Activated CD4-positive, alpha-beta T cell treated with anti-CD3 and anti-CD28 coated beads, Interleukin-2, amount 50 U/mL, for 4 hours (primary cell): ENCODE results near the gene ORM2.
"Not testable (repeated sequence)": the region's sequence is repeated elsewhere in the genome, so short reads cannot be mapped to it uniquely, and the experiment has no call there.

Source experiments
- DNase-seq, 2 experiments: peaks; one replicate each; pipeline ENCODE4 v3.0.0-alpha.2; 2020

ORM2 gene

DNA sequence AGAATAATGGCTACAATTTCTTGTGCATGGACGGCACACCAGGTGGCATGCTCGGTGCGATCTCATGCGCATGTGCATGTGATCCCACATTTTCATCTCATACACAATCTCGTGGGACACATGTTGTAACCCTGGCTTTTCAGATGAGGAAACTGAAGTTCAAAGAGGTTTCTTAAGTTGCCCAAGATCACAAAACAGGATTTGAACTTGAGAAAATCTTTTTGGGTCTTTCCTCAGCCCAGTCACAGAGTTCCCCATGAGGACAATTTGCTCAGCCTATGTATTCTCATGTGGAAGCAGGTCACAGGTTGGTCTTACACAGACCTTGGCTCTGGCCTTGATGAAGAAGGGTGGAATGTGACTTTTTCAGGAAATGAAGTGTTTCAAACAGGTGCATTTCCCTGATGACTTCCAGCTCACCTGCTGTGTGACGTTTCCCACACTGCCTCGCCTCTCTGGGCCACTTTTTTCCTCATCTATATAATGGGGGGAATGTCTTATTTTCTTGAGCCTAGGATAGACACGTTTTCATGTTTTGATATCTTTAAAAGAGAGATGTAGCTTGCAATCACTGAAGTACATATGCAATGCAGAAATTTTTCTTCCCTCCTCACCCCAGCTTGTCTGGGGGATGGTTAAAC, 13.8 kb upstream of the ORM2 start:
- no peak for DNase-seq

DNA sequence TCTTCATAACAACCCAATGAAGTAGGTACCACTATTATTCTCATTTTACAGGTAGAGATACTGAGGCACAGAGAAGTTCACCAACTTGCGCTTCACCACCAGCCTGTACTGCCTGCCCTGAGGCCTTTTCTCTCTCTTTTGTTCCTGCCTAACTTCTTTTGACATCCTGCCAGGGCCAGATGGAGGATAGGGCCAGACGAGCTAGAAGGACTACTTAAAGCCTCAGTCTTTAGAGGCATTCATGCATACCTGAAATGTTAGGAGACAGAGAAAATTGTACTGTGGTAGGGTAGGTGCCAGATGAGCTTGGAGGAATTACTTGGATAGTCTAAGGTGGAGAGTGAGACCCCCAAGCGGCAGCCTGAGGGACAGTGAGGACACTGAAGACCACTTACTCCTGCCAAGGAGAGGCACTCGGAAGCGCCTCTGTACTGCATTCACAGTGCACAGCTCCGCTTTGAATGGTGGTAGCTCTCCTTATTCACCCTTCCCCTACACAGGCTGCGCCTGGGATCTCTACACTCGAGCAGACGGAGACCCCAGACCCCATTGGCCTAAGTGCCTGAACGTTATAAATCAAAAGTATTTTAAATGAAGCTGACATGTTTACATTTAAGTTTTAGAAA, 13.0 kb upstream of the ORM2 start:
- DNase-seq = no peak

GRCh38 chr9:114317665-114318357, 11.9 kb upstream of the ORM2 start:
- no peak for DNase-seq

- DNase-seq = no peak
Measured at GRCh38 chr9:114318416-114318815, 11.3 kb upstream of the ORM2 start.

DNA sequence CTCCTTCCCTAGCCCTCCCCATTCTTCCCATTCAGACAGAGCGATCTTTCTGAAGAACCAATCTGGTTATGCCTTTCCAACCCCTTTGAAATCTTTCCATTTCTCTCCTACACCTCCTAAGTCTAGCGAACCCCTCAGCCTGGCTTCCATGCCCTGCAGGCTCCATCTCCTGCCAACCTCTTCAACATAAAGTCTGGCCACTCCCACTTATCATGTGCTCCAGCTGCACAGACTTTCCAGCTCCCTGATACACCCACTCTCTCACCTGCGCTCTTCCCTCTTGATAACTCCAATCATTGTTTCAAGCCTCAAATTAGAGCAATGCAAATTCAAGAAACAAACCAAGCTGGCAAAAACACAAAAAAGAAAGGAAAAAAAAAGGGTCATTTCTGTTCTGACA, 10.5 kb upstream of the ORM2 start:
- DNase-seq = no peak

GRCh38 chr9:114320710-114321109, 9.0 kb upstream of the ORM2 start:
- DNase-seq = not testable (repeated sequence)

DNA sequence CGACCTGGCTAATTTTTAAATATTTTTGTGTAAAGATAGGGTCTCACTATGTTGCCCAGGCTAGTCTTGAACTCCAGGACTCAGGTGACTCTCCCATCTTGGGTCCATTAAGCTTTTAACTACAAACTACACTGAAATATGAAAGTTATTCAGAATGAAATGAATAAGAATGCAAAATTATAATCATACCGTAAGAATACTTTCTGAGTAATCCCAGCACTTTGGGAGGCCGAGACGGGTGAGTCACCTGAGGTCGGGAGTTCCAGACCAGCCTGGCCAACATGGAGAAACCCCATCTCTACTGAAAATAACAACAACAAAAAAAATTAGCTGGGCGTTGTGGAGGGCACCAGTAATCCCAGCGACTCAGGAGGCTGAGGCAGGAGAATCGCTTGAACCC, 7.9 kb upstream of the ORM2 start:
- DNase-seq = no peak

GRCh38 chr9:114322160-114322818, 7.4 kb upstream of the ORM2 start:
- not testable (repeated sequence) for DNase-seq

DNA sequence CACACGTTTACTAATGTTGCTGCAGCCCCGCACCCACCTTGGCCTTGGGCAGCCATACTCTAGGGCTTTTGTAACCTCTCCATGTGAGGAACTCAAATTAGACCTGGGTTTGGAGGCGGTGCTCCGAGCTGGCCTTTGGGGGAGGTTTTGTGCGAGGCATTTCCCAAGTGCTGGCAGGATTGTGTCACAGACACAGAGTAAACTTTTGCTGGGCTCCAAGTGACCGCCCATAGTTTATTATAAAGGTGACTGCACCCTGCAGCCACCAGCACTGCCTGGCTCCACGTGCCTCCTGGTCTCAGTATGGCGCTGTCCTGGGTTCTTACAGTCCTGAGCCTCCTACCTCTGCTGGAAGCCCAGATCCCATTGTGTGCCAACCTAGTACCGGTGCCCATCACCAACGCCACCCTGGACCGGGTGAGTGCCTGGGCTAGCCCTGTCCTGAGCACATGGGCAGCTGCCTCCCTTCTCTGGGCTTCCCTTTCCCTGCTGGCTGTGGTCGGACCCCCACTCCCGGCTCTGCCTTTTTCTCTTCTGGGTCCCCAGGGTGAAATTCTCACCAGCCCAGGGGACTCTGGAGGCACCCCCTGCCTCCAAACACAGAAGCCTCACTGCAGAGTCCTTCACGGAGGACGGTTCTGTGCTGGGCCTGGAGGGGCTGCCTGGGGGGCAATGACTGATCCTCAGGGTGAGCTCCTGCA, 6.7 kb upstream of the ORM2 start, which contains the start of gene ORM1:
Gene ORM1, plus strand, starts transcription at position 268 of the 701 bp plus-strand sequence. Its CDS starts 36 bp downstream, at position 304.
- DNase-seq = not testable (repeated sequence)

DNA sequence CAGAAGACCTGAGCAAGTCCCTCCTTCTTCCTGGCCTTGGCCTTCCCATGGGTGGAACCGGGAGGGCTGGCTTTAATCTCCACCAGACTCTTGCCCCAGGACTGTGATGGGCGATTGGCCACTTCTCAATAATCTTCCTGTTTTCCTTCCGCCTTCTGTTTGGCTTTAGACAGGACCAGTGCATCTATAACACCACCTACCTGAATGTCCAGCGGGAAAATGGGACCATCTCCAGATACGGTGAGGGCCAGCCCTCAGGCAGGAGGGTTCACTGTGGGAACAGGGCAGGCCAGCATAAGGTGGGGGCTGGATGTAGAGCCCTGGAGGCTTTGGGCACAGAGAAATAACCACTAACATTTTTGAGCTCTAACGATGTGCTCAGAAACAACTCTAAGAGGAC, 5.8 kb upstream of the ORM2 start:
- DNase-seq = not testable (repeated sequence)

DNA sequence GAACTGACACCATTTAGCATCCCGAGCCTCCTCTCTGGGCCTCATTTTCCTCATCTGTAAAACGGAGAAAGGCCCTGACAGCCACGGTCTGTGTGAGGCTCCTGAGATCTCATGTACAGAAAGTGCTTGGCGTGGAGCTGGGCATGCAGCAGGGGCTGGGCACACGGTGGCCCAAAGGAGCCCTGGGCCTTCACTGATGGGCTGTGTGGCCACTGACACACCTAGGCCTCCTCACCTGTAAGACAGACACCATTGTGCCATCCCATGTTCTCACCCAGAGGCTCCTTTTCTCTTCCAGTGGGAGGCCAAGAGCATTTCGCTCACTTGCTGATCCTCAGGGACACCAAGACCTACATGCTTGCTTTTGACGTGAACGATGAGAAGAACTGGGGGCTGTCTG, 5.2 kb upstream of the ORM2 start:
- DNase-seq = no peak

DNA sequence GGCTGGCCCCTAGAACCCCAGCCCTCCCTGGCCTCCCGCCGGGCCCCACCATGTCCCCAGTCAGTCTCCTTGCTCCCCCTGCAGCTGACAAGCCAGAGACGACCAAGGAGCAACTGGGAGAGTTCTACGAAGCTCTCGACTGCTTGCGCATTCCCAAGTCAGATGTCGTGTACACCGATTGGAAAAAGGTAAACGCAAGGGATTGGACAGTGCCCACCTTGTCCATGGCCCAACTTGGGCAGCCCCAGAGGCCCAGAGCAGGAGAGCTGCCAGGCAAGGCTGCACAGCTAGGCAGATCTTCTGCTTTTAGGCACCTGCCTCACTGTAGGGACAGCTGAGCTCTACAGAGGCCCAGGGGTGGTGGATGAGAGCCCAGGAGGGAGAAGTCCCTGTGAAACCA, 4.7 kb upstream of the ORM2 start:
- DNase-seq = not testable (repeated sequence)

GRCh38 chr9:114325684-114326254, 3.9 kb upstream of the ORM2 start:
- not testable (repeated sequence) for DNase-seq

- DNase-seq = no peak
Measured at GRCh38 chr9:114327749-114328148, 1.9 kb upstream of the ORM2 start.

GRCh38 chr9:114328357-114328820, 1.3 kb upstream of the ORM2 start:
- not testable (repeated sequence) for DNase-seq

DNA sequence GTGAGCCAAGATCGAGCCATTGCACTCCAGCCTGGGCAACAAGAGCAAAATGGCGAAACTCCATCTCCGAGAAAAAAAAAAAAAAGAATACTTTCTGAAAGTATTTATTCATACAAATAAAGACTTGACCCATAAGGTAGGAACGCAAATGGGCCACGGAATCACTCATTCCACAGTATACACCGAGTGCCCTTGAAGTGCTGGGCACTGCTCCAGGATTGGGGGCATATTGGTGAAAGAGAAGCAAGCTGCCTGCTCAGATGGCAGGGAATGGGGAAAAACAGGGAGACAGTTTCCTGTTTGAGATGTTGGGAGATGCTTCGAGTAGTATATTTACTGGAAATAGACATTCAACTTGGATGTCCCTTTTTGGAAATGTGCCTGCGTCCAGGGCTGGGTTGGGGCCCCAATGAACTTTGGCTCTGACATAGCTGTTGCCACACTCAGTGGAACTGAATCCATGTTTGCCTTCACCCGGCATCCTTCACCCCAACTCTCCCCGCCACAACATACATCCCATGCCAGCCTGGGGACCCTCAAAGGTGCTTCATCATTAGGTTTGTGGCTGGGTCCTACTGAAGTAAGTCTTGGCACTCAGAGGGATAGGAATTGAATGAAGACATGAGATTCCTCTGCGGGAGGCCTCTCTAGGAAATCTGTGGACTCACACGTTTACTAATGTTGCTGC, 588 bp upstream of the ORM2 start:
- DNase-seq = not testable (repeated sequence)

- DNase-seq = no peak
Measured at GRCh38 chr9:114330636-114331035, 967 bp downstream of the ORM2 start.

- DNase-seq = not testable (repeated sequence)
Measured at GRCh38 chr9:114331229-114332195, 1.8 kb downstream of the ORM2 start.

- not testable (repeated sequence) for DNase-seq
Measured at GRCh38 chr9:114332474-114333040, 2.9 kb downstream of the ORM2 start.

DNA sequence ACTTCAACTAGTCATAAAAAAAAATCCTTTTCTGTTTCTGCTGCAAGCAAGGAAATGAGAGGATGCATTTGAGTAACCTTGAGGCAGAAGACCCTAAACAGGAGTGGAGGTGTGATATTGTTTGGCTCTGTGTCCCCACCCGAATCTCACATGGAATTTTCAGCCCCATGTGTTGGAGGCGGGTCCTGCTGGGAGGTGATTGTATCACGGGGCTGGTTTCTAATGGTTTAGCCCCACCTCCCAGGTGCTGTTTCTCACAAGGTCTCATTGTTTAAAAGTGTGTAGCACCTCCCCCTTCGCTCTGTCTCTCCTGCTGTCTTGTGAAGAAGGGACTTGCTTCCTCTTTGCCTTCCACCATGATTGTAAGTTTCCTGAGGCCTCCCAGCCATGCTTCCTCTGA, 4.0 kb downstream of the ORM2 start:
- not testable (repeated sequence) for DNase-seq
